ENCODE results near the gene PRPF8.
A peak's percentile ranks its signal among the peaks of the same experiment; 100 is the strongest.
"Not testable (repeated sequence)": the region's sequence is repeated elsewhere in the genome, so short reads cannot be mapped to it uniquely, and the experiment has no call there.

Gene PRPF8

GRCh38 chr17:1690544-1691221 lies 6.0 kb upstream of the PRPF8 start:
- DNase-seq (ENCODE audit: low read depth in 2 of 2): no peak

- DNase-seq (ENCODE audit: low read depth in 2 of 2): not testable (repeated sequence)
These were observed 3.7 kb upstream of the PRPF8 start for GRCh38 chr17:1688405-1688804.

- no peak for DNase-seq (ENCODE audit: low read depth in 2 of 2)
These were observed 1.4 kb upstream of the PRPF8 start for GRCh38 chr17:1686086-1686485.

GRCh38 chr17:1683459-1683858 lies 1.2 kb downstream of the PRPF8 start:
- no peak for DNase-seq (ENCODE audit: low read depth in 2 of 2)

GRCh38 chr17:1676401-1676800 lies 8.3 kb downstream of the PRPF8 start:
- DNase-seq (ENCODE audit: low read depth in 2 of 2): no peak

- DNase-seq (ENCODE audit: low read depth in 2 of 2): no peak
These were observed 11.5 kb downstream of the PRPF8 start for GRCh38 chr17:1673041-1673785.

GRCh38 chr17:1663934-1664333 lies 20.7 kb downstream of the PRPF8 start:
- not testable (repeated sequence) for DNase-seq (ENCODE audit: low read depth in 2 of 2)

- no peak for DNase-seq (ENCODE audit: low read depth in 2 of 2)
These were observed 23.6 kb downstream of the PRPF8 start for GRCh38 chr17:1661045-1661444.

GRCh38 chr17:1658100-1658499 lies 26.6 kb downstream of the PRPF8 start:
- DNase-seq (ENCODE audit: low read depth in 2 of 2): no peak

- no peak for DNase-seq (ENCODE audit: low read depth in 2 of 2)
These were observed 30.9 kb downstream of the PRPF8 start for GRCh38 chr17:1653735-1654134.

GRCh38 chr17:1652794-1653193 lies 31.9 kb downstream of the PRPF8 start:
- not testable (repeated sequence) for DNase-seq (ENCODE audit: low read depth in 2 of 2)

- no peak for DNase-seq (ENCODE audit: low read depth in 2 of 2)
These were observed 33.2 kb downstream of the PRPF8 start for GRCh38 chr17:1651559-1651844.

GRCh38 chr17:1650731-1651558 lies 33.7 kb downstream of the PRPF8 start:
- DNase-seq (ENCODE audit: low read depth in 2 of 2): no peak

GRCh38 chr17:1649844-1650501 lies 34.7 kb downstream of the PRPF8 start, which contains the start of gene RILP:
RILP (minus strand) TSS chr17:1649866; CDS start chr17:1649804, 62 bp downstream.
- no peak for DNase-seq (ENCODE audit: low read depth in 2 of 2)

- DNase-seq (ENCODE audit: low read depth in 2 of 2): peak; percentile 82 to 84
These were observed 35.5 kb downstream of the PRPF8 start for GRCh38 chr17:1648963-1649843.

GRCh38 chr17:1648173-1648962 lies 36.3 kb downstream of the PRPF8 start:
- no peak for DNase-seq (ENCODE audit: low read depth in 2 of 2)

GRCh38 chr17:1647802-1648171 lies 36.9 kb downstream of the PRPF8 start:
- DNase-seq (ENCODE audit: low read depth in 2 of 2): no peak

- no peak for DNase-seq (ENCODE audit: low read depth in 2 of 2)
These were observed 38.3 kb downstream of the PRPF8 start for GRCh38 chr17:1646199-1646875.

All from stimulated activated CD8-positive, alpha-beta memory T cell treated with anti-CD3 and anti-CD28 coated beads, Interleukin-15, amount 100 ng/mL, for 4 hours (primary cell).